ENCODE measurements around the gene DHX57.

The DHX57 gene

DNA sequence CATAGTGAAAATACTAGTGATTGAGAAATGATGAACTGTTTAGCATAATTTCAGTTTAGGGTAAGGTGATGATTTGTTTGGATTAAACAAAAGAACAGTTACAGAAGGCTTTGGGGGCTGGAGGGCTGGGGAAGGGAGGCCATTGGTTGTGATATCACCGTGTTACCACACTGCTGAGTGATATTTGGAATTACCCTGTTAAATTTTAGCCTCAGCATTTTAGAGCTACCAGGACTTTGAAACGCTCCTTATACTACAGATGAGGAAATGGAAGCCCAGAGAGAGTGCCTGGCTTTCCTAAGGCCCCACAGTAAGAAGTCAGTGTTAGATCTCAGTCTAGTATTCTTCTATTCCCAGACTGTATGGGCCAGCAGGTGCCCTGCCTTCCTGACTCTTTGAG is 29.5 kb upstream of the DHX57 start:
- Histone ChIP-seq H3K36me3 (ENCODE audit: control insufficient read depth, insufficient read depth, low read length) (no peaks in the 10 kb centered on the region), H3K27me3 (replicated peaks; ENCODE audit: control insufficient read depth, insufficient read depth, low read length, poor library complexity, severe bottlenecking) (no peaks in the 10 kb centered on the region), H3K27ac (ENCODE audit: insufficient read depth, low read length, poor library complexity, severe bottlenecking) (no peak overlapping the region), H3K4me3 (ENCODE audit: insufficient read depth, low read depth, low read length, poor library complexity, severe bottlenecking) (no peak overlapping the region), H3K4me1 (ENCODE audit: control insufficient read depth, insufficient read depth, low read length, poor library complexity, severe bottlenecking) (no peaks in the 10 kb centered on the region), H3K9me3 (ENCODE audit: control insufficient read depth, low read length) (no peaks in the 10 kb centered on the region)
- no peak for DNase-seq

DNA sequence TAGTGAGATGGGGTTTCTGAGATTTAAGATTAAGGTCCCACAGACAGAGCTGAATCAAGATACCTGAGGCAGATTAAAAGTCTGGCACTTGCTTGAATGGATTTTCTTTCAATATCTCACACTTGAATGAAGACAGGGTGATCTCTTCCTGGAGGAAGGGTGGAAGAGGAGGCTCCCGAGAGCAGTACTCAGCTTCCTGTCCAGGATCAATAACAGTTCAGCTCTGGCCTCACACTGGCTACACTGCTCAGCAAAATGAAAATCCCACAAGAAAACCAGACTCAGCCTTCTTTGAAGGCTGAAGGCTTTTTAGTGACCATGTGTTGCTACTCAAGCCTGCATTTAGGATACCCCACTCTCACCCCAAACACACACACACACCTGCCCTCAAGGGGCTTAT is 25.0 kb upstream of the DHX57 start:
- Histone ChIP-seq H3K4me3 (ENCODE audit: insufficient read depth, low read depth, low read length, poor library complexity, severe bottlenecking) (no peak overlapping the region), H3K36me3 (ENCODE audit: control insufficient read depth, insufficient read depth, low read length) (no peaks in the 10 kb centered on the region), H3K27me3 (replicated peaks; ENCODE audit: control insufficient read depth, insufficient read depth, low read length, poor library complexity, severe bottlenecking) (no peaks in the 10 kb centered on the region), H3K9me3 (ENCODE audit: control insufficient read depth, low read length) (no peaks in the 10 kb centered on the region), H3K27ac (ENCODE audit: insufficient read depth, low read length, poor library complexity, severe bottlenecking) (no peak overlapping the region), H3K4me1 (ENCODE audit: control insufficient read depth, insufficient read depth, low read length, poor library complexity, severe bottlenecking) (no peaks in the 10 kb centered on the region)
- no peak for DNase-seq

DNA sequence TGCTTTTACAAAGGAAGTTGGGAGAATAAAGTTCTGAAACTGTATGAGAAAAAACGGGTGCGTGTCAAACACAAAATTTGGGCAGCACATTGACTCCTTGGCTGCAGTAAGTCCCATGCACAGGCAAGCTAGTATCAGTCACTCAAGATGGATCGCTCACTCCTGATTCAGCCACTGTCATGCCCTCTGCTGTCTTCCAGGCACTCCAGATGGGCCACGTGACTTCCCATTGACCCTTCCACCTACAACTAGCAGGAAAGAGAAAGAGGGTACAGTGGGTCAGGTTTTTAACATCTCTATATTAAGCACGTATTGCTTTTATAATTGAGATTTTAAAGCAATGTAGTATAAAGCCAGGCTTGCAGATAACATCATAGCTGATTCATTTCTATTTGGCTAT is 22.5 kb upstream of the DHX57 start:
- Histone ChIP-seq H3K4me1 (ENCODE audit: control insufficient read depth, insufficient read depth, low read length, poor library complexity, severe bottlenecking) (no peaks in the 10 kb centered on the region), H3K27me3 (replicated peaks; ENCODE audit: control insufficient read depth, insufficient read depth, low read length, poor library complexity, severe bottlenecking) (no peaks in the 10 kb centered on the region), H3K36me3 (ENCODE audit: control insufficient read depth, insufficient read depth, low read length) (no peaks in the 10 kb centered on the region), H3K27ac (ENCODE audit: insufficient read depth, low read length, poor library complexity, severe bottlenecking) (no peak overlapping the region), H3K4me3 (ENCODE audit: insufficient read depth, low read depth, low read length, poor library complexity, severe bottlenecking) (no peak overlapping the region), H3K9me3 (ENCODE audit: control insufficient read depth, low read length) (no peaks in the 10 kb centered on the region)
- DNase-seq, result no peak

DNA sequence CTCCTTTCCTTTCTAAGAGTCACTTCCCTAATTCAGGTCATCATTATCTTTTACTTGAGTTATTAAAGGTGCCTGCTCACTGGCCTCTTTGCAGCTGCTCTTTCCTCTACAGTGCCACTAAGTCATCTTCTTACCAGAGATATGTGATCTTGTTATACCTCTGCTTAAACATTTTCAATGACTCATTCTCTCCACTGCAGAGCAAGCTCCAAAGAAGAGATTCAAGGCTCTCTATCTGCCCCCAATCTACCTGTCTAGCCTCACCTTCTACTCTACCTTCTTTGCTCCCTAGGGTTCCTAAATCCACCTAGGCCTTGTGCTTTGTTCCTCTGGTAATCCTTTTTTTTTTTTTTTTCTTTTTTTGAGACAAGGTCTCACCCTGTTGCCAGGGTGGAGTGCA is 17.1 kb upstream of the DHX57 start:
- H3K36me3 ChIP-seq (ENCODE audit: control insufficient read depth, insufficient read depth, low read length), result no peaks in the 10 kb centered on the region
- no peaks in the 10 kb centered on the region for H3K4me1 ChIP-seq (ENCODE audit: control insufficient read depth, insufficient read depth, low read length, poor library complexity, severe bottlenecking)
- H3K4me3 ChIP-seq (ENCODE audit: insufficient read depth, low read depth, low read length, poor library complexity, severe bottlenecking), result no peak overlapping the region
- H3K27ac ChIP-seq (ENCODE audit: insufficient read depth, low read length, poor library complexity, severe bottlenecking), result no peak overlapping the region
- H3K9me3 ChIP-seq (ENCODE audit: control insufficient read depth, low read length), result no peaks in the 10 kb centered on the region
- no peak for DNase-seq
- H3K27me3 ChIP-seq (replicated peaks; ENCODE audit: control insufficient read depth, insufficient read depth, low read length, poor library complexity, severe bottlenecking), result no peaks in the 10 kb centered on the region

DNA sequence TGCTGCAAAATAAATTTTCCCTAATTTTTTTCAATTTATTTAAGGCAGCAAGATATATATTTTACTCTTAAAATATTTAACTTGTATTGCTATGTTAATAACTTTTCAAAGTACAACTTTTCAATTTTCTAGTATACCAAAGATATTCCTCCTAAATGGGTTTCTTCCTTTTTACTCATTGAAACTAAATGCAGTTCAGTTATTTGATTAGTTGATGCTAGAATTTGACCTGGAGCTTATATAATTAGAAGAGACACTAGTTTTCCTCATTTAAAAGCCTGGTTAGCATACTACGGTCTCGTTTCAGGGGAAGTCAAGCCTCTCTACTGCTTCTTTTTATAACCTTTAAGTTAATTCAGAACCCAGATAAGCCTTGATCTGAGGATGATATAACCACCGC is 13.8 kb upstream of the DHX57 start, which contains the start of gene ARHGEF33:
TSS of gene ARHGEF33 (plus strand) at position 301 of the 400 bp plus-strand sequence. CDS start 29,573 bp downstream, outside the sequence.
- no peaks in the 10 kb centered on the region for H3K9me3 ChIP-seq (ENCODE audit: control insufficient read depth, low read length)
- H3K27ac ChIP-seq (ENCODE audit: insufficient read depth, low read length, poor library complexity, severe bottlenecking), result no peak within 1 kb of the TSS
- DNase-seq, result no peak
- H3K4me3 ChIP-seq (ENCODE audit: insufficient read depth, low read depth, low read length, poor library complexity, severe bottlenecking), result no peak within 1 kb of the TSS
- no peaks in the 10 kb centered on the region for H3K36me3 ChIP-seq (ENCODE audit: control insufficient read depth, insufficient read depth, low read length)
- H3K4me1 ChIP-seq (ENCODE audit: control insufficient read depth, insufficient read depth, low read length, poor library complexity, severe bottlenecking), result no peaks in the 10 kb centered on the region
- no peaks in the 10 kb centered on the region for H3K27me3 ChIP-seq (replicated peaks; ENCODE audit: control insufficient read depth, insufficient read depth, low read length, poor library complexity, severe bottlenecking)

DNA sequence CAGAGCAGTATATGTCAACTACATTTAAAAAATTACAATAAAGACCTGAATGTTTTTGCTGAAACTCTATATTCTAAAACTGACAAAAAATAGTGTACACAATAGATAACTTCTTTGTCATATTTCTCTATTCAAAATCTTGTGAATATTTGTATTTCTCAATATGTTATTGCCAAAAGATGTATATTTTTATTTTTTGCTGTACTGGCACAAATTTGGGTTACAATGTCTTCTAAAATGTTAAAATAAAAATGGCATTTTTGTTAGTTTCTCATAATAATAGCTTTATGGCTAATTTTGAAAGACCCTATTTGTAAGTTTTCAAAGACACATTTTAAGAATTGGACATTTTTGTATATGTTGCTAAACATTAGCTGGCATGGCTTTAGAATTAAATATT is 13.3 kb upstream of the DHX57 start:
- Histone ChIP-seq H3K4me3 (ENCODE audit: insufficient read depth, low read depth, low read length, poor library complexity, severe bottlenecking) (no peak overlapping the region), H3K36me3 (ENCODE audit: control insufficient read depth, insufficient read depth, low read length) (no peaks in the 10 kb centered on the region), H3K9me3 (ENCODE audit: control insufficient read depth, low read length) (no peaks in the 10 kb centered on the region), H3K27ac (ENCODE audit: insufficient read depth, low read length, poor library complexity, severe bottlenecking) (no peak overlapping the region), H3K4me1 (ENCODE audit: control insufficient read depth, insufficient read depth, low read length, poor library complexity, severe bottlenecking) (no peaks in the 10 kb centered on the region), H3K27me3 (replicated peaks; ENCODE audit: control insufficient read depth, insufficient read depth, low read length, poor library complexity, severe bottlenecking) (no peaks in the 10 kb centered on the region)
- DNase-seq, result no peak

DNA sequence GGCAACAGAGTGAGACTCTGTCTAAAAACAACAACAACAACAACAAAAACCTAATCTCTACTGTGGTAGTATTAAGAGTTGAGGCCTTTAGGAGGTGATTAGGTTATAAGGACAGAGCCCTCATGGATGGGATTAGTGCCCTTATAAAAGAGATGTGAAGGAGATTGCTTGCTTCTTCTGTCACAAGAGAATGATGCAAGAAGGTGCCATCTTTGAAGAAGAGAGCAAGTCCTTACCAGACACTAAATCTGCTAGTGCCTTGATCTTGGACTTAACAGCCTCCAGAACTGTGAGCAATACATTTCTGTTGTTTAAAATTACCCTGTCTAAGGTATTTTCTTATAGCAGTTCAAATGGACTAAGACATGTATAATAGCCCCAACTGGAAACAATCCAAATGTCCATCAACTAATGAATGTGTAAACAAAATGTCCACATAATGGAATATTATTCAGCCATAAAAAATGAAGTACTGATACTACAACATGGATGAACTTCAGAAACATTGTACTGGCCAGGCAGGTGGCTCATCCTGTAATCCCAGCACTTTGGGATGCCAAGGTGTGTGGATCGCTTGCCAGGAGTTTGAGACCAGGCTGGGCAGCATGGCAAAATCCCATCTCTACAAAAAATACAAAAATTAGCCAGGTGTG is 12.3 kb upstream of the DHX57 start:
- Histone ChIP-seq H3K4me1 (ENCODE audit: control insufficient read depth, insufficient read depth, low read length, poor library complexity, severe bottlenecking) (no peaks in the 10 kb centered on the region), H3K9me3 (ENCODE audit: control insufficient read depth, low read length) (no peaks in the 10 kb centered on the region), H3K27ac (ENCODE audit: insufficient read depth, low read length, poor library complexity, severe bottlenecking) (no peak overlapping the region), H3K4me3 (ENCODE audit: insufficient read depth, low read depth, low read length, poor library complexity, severe bottlenecking) (no peak overlapping the region), H3K36me3 (ENCODE audit: control insufficient read depth, insufficient read depth, low read length) (no peaks in the 10 kb centered on the region), H3K27me3 (replicated peaks; ENCODE audit: control insufficient read depth, insufficient read depth, low read length, poor library complexity, severe bottlenecking) (no peaks in the 10 kb centered on the region)
- no peak for DNase-seq

DNA sequence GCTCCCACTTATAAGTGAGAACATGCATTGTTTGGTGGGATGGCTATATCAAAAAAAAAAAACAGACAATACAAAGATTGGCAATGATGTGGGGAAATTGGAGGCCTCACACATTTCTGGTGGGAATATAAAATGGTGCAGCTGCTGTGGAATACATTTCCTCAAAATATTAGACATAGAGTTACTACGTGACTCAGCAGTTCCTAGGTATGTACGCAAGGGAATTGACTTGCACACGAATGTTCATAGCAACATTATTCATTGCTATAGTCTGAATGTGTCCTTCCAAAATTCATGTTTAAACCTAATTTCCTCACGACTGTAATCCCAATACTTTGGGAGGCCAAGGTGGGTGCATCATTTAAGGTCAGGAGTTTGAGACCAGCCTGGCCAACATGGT is 11.6 kb upstream of the DHX57 start:
- Histone ChIP-seq H3K4me1 (ENCODE audit: control insufficient read depth, insufficient read depth, low read length, poor library complexity, severe bottlenecking) (no peaks in the 10 kb centered on the region), H3K36me3 (ENCODE audit: control insufficient read depth, insufficient read depth, low read length) (no peaks in the 10 kb centered on the region), H3K4me3 (ENCODE audit: insufficient read depth, low read depth, low read length, poor library complexity, severe bottlenecking) (no peak overlapping the region), H3K9me3 (ENCODE audit: control insufficient read depth, low read length) (no peaks in the 10 kb centered on the region), H3K27me3 (replicated peaks; ENCODE audit: control insufficient read depth, insufficient read depth, low read length, poor library complexity, severe bottlenecking) (no peaks in the 10 kb centered on the region), H3K27ac (ENCODE audit: insufficient read depth, low read length, poor library complexity, severe bottlenecking) (no peak overlapping the region)
- DNase-seq, result no peak

DNA sequence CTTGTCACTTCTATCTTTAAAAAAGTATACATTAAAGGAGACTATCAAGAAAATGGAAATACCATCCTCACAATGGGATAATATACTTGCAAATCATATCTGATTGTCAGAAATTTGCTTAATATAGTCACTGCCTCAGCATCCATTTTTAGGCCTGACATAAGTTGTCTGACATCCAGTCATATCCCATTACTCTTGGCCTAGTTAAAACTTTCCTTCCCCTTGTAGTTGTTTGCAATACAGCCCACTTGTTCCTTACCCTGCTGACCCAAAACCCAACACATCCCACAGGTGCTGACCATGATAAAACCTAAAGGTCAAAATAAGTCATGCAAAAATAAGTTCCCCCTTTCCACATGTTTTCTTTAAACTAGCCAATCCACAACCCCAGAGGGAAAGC is 10.3 kb upstream of the DHX57 start:
- DNase-seq, result no peak
- Histone ChIP-seq H3K36me3 (ENCODE audit: control insufficient read depth, insufficient read depth, low read length) (no peaks in the 10 kb centered on the region), H3K4me3 (ENCODE audit: insufficient read depth, low read depth, low read length, poor library complexity, severe bottlenecking) (no peak overlapping the region), H3K4me1 (ENCODE audit: control insufficient read depth, insufficient read depth, low read length, poor library complexity, severe bottlenecking) (no peaks in the 10 kb centered on the region), H3K27me3 (replicated peaks; ENCODE audit: control insufficient read depth, insufficient read depth, low read length, poor library complexity, severe bottlenecking) (no peaks in the 10 kb centered on the region), H3K27ac (ENCODE audit: insufficient read depth, low read length, poor library complexity, severe bottlenecking) (no peak overlapping the region), H3K9me3 (ENCODE audit: control insufficient read depth, low read length) (no peaks in the 10 kb centered on the region)

DNA sequence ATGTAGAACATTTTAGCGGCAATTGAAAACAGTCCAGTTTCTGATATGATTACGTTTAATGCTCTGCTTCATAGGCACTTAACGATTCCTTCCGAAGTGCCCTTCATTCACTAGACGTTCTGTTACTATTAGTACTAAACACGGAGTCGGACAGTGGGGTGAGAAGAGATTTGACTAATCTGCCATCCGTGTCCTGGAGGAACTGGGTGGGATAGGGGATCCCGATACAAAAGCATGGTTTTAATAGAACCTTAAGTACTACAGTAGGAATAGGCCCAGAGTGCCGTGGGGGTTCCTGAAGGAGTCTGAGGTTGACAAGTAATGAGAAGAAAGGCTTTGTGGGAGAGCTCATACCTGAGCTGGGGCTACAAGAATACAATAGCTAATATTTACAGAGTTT is 673 bp upstream of the DHX57 start:
- Histone ChIP-seq H3K27me3 (replicated peaks; ENCODE audit: control insufficient read depth, insufficient read depth, low read length, poor library complexity, severe bottlenecking) (no peaks in the 10 kb centered on the region), H3K4me1 (ENCODE audit: control insufficient read depth, insufficient read depth, low read length, poor library complexity, severe bottlenecking) (no peaks in the 10 kb centered on the region), H3K27ac (ENCODE audit: insufficient read depth, low read length, poor library complexity, severe bottlenecking) (no peak overlapping the region), H3K36me3 (ENCODE audit: control insufficient read depth, insufficient read depth, low read length) (no peaks in the 10 kb centered on the region), H3K4me3 (ENCODE audit: insufficient read depth, low read depth, low read length, poor library complexity, severe bottlenecking) (peak overlapping the region; percentile 95), H3K9me3 (ENCODE audit: control insufficient read depth, low read length) (no peaks in the 10 kb centered on the region)
- no peak for DNase-seq
